Measurements from ENCODE around the gene PPEF2.

- TF ChIP-seq POLR2A (IDR thresholded peaks at IDR 0.05) (no peak), CTCF (IDR thresholded peaks at IDR 0.05) (no peak)
Observed at GRCh38 chr4:75930152-75930551, 27.9 kb upstream of the PPEF2 start.

Data from testis (tissue), 2 donors.